Gastrocnemius medialis (tissue), 4 donors: Measurements from ENCODE around the gene ORAI1. TPM values are rescaled to one million over a fixed set of nuclear protein-coding genes. Genes with fewer than 3 reads are reported as not detected.

Experiments
- ATAC-seq, 2 donors: fragments of 150-250 bp; one replicate each; pipeline ENCODE4 v1.9.1; 2016
- DNase-seq, 2 donors: peaks; one replicate each; pipeline ENCODE4 v3.0.0-alpha.2; 2019
- H3K27ac ChIP-seq, 4 donors: fragments of 200-600 bp; sonication (generic); 1 replicate in 1 of 4; 2 replicates in 3 of 4; pipeline ENCODE4 v1.5.1; 2016 to 2018; ENCODE audit warnings: mild to moderate bottlenecking in 2 of 4, moderate library complexity in 1 of 4
- H3K27me3 ChIP-seq, 3 donors: fragments of 200-600 bp; sonication (generic) in 2 of 3; 1 replicate in 1 of 3; 2 replicates in 2 of 3; pipeline versions ENCODE4 v1.5.1 to v1.6.0; 2016 to 2019; ENCODE audit warnings: mild to moderate bottlenecking in 1 of 3, moderate library complexity in 1 of 3
- H3K36me3 ChIP-seq, 2 donors: fragments of 200-600 bp; sonication (generic) in 1 of 2; one replicate each; pipeline ENCODE4 v1.5.1; 2017 to 2018
- H3K4me1 ChIP-seq, 2 donors: fragments of 200-600 bp; sonication (generic) in 1 of 2; one replicate each; pipeline ENCODE4 v1.5.1; 2016 to 2017; ENCODE audit warnings: mild to moderate bottlenecking in 2 of 2
- H3K4me3 ChIP-seq, 4 donors: fragments of 200-600 bp; sonication (generic) in 3 of 4; 1 replicate in 1 of 4; 2 replicates in 3 of 4; pipeline ENCODE4 v1.5.1; 2016 to 2019; ENCODE audit warnings: mild to moderate bottlenecking in 2 of 4
- H3K9me3 ChIP-seq, 3 donors: fragments of 200-600 bp; sonication (generic) in 2 of 3; 1 replicate in 1 of 3; 2 replicates in 2 of 3; pipeline ENCODE4 v1.5.1; 2016 to 2019
- POLR2A ChIP-seq, 2 donors: fragments of 450-650 bp; IDR thresholded peaks; one replicate each; pipeline ENCODE4 v1.6.1; 2017; ENCODE audit warnings: antibody characterized with exemption in 2 of 2, mild to moderate bottlenecking in 2 of 2, moderate library complexity in 2 of 2
- in situ Hi-C, 4 donors: fragments of 200-750 bp; cut with MboI; loops; one replicate each; pipeline versions ENCODE4 v1.15.0 to v1.8.0; 2017; ENCODE audit warnings: low sequenced_read_pairs in 4 of 4
- intact Hi-C: fragments of 100-400 bp; cut with DNase I; formaldehyde crosslinking; loops from one replicate; pipeline ENCODE4 v1.15.1; 2023; ENCODE audit warnings: low total_unique reads
- total RNA-seq, 4 donors: library from RNA; depleted of rRNA; stranded (reverse); fragments of >200 nt; gene quantifications; one replicate each; pipeline versions ENCODE4 v1.1.0 to v1.2.3, GENCODE V29; 2016
- TF ChIP-seq, protein P1 (sequence below), 5 experiments: fragments of 450-650 bp in 3 of 5; fragments of 200-600 bp in 2 of 5; sonication (generic) in 2 of 5; IDR thresholded peaks in 4 of 5; conservative IDR thresholded peaks in 1 of 5; 1 replicate in 4 of 5; 2 replicates in 1 of 5; pipeline ENCODE4 v1.5.1; 2016 to 2019; ENCODE audit warnings: antibody characterized with exemption in 5 of 5, mild to moderate bottlenecking in 3 of 5, moderate library complexity in 3 of 5

Gene ORAI1
- total RNA-seq, 4 donors from 2014 or later: 9.9 to 29.0 (median 16.4) TPM

DNA sequence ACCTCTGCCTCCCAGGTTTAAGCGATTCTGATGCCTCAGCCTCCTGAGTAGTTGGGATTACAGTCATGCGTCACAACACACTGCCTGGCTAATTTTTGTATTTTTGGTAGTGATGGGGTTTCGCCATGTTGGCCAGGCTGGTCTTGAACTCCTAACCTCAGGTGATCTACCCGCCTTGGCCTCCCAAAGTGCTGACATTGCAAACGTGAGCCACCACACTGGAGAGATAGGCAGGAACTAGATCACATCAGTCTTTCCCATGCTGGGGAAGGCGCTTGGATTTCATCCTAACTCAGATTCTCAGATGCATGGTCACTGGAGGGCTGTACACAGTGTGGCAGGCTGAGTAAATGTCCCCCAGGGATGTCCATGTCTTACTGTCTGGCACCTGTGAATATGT, 18.0 kb upstream of the ORAI1 start:
- no peaks in the 10 kb centered on the region for H3K9me3 ChIP-seq
- no peak for TF ChIP-seq POLR2A (IDR thresholded peaks at IDR 0.05)
- TF ChIP-seq, protein P1, sequence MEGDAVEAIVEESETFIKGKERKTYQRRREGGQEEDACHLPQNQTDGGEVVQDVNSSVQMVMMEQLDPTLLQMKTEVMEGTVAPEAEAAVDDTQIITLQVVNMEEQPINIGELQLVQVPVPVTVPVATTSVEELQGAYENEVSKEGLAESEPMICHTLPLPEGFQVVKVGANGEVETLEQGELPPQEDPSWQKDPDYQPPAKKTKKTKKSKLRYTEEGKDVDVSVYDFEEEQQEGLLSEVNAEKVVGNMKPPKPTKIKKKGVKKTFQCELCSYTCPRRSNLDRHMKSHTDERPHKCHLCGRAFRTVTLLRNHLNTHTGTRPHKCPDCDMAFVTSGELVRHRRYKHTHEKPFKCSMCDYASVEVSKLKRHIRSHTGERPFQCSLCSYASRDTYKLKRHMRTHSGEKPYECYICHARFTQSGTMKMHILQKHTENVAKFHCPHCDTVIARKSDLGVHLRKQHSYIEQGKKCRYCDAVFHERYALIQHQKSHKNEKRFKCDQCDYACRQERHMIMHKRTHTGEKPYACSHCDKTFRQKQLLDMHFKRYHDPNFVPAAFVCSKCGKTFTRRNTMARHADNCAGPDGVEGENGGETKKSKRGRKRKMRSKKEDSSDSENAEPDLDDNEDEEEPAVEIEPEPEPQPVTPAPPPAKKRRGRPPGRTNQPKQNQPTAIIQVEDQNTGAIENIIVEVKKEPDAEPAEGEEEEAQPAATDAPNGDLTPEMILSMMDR (IDR thresholded peaks at IDR 0.05 in 4 of 5, conservative IDR thresholded peaks at IDR 0.05 in 1 of 5): no peak
- in situ Hi-C loops (no loop called here), intact Hi-C loops (no loop called here)
- DNase-seq (no peak), ATAC-seq (no peak)
- H3K27ac ChIP-seq: no peak overlapping the region
- no peaks in the 10 kb centered on the region for H3K27me3 ChIP-seq
- no peak overlapping the region for H3K4me3 ChIP-seq
- no peaks in the 10 kb centered on the region for H3K36me3 ChIP-seq
- H3K4me1 ChIP-seq: peaks cover 11 to 14% of the 10 kb centered on the region in 2 donors

DNA sequence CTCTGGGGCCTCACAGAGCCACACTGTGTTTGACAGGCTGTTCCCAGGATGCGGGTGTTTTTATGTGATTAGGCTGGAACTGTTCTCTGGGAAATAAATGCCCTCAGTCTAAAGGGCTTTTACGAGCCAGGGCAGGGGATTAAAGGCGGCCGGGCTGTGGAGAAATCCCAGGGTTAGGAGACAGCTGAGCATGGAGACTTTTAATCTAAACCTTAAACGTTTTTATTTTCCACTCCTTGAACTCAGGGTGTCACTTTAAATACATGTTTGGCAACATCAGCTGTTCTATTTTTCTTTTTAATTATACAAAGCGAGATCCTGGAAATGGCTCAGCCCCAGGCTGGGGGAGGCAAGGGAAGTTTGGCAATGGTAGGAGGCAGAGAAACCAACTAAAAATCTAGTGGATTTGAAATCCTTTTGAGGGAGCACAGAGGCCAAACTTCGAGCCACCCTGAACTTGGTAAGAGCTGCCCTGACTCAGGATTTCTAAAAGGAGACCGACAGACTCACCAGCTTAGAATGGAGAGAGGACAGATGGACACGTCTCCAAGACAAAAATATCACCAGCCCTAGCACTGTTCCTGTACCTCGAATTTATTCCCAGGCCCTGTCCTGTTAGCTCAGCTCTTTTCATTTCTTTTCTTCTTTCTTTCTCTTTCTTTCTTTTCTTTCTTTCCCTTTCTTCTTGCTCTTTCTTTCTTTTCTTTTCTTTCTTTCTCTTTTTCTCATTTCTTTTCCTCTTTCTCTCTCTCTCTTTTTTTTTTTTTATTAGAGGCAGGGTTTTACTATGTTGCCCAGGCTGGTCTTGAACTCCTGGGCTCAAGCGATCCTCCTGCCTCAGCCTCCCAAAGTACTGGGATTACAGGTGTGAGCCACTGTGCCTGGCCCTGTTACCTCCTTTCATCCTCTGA, 15.8 kb upstream of the ORAI1 start:
- in situ Hi-C loops (no loop called here), intact Hi-C loops (no loop called here)
- Histone ChIP-seq H3K36me3 (no peaks in the 10 kb centered on the region), H3K4me1 (peaks cover 11 to 14% of the 10 kb centered on the region in 2 donors), H3K27ac (peak overlapping the region; percentile 84 to 95 (median 91)), H3K9me3 (no peaks in the 10 kb centered on the region), H3K4me3 (peak overlapping the region in 2 of 4 donors; percentile 3 to 6), H3K27me3 (no peaks in the 10 kb centered on the region)
- ATAC-seq (peak; percentile 98), DNase-seq (peak; percentile 34 to 61)
- TF ChIP-seq, protein P1 (IDR thresholded peaks at IDR 0.05 in 4 of 5, conservative IDR thresholded peaks at IDR 0.05 in 1 of 5): no peak
- no peak for TF ChIP-seq POLR2A (IDR thresholded peaks at IDR 0.05)

DNA sequence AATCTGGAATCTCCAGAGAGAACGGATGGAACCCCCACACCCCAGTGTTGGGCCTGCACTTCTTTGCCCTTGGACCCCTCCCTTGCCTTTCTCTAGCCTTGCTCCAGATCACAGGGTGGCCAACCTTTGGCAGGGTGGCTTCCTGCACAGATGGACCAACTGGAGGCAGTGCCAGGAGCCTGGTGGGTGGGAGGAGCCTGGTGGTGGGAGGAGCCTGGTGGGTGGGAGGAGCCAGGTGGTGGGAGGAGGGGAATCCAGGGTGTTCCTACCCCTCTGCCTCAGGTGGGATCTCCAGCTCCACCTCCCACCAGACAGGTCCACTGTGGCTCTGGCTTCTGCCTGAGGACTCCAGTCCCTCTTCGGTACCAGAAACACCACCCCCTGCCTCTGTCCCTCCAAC, 15.0 kb upstream of the ORAI1 start:
- H3K36me3 ChIP-seq: no peaks in the 10 kb centered on the region
- intact Hi-C loops: no loop called here
- H3K27me3 ChIP-seq: no peaks in the 10 kb centered on the region
- TF ChIP-seq, protein P1 (IDR thresholded peaks at IDR 0.05 in 4 of 5, conservative IDR thresholded peaks at IDR 0.05 in 1 of 5): no peak
- no peak for TF ChIP-seq POLR2A (IDR thresholded peaks at IDR 0.05)
- ATAC-seq (peak in 1 of 2 donors; percentile 66), DNase-seq (peak in 1 of 2 donors; percentile 64)
- peaks cover 11 to 14% of the 10 kb centered on the region in 2 donors for H3K4me1 ChIP-seq
- peak overlapping the region; percentile 84 to 95 (median 91) for H3K27ac ChIP-seq
- no peak overlapping the region for H3K4me3 ChIP-seq
- H3K9me3 ChIP-seq: no peaks in the 10 kb centered on the region
- in situ Hi-C loops: no loop called here

DNA sequence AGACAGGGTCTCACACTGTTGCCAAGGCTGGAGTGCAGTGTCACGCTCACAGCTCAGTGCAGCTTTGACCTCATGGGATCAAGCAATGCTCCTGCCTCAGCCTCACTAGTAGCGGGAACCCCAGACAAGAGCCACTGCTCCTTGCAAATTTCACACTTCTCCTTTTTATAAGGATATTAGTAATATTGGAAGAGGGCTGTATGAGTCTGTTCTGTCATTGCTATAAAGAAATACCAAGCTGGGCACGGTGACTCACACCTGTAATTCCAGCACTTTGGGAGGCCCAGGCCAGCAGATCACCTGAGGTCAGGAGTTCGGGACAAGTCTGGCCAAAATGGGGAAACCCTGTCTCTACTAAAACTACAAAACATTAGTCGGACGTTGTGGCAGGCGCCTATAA, 12.9 kb upstream of the ORAI1 start:
- no peak for DNase-seq
- Histone ChIP-seq H3K27me3 (no peaks in the 10 kb centered on the region), H3K27ac (no peak overlapping the region), H3K9me3 (no peaks in the 10 kb centered on the region), H3K4me1 (peaks cover 11 to 14% of the 10 kb centered on the region in 2 donors), H3K4me3 (no peak overlapping the region), H3K36me3 (no peaks in the 10 kb centered on the region)
- in situ Hi-C loops: no loop called here
- TF ChIP-seq, protein P1 (IDR thresholded peaks at IDR 0.05 in 4 of 5, conservative IDR thresholded peaks at IDR 0.05 in 1 of 5): no peak
- TF ChIP-seq POLR2A (IDR thresholded peaks at IDR 0.05): no peak
- ATAC-seq: no peak
- intact Hi-C loops: no loop called here
